Measurements from ENCODE around the gene DIDO1.

Gene DIDO1

GRCh38 chr20:62889871-62890270 is 36.4 kb downstream of the DIDO1 start:
- no peak for FAIRE-seq

- no peak for FAIRE-seq
These were observed 36.9 kb downstream of the DIDO1 start for GRCh38 chr20:62889411-62889810.

GRCh38 chr20:62888910-62889309 is 37.4 kb downstream of the DIDO1 start:
- FAIRE-seq: no peak

GRCh38 chr20:62888406-62888805 is 37.9 kb downstream of the DIDO1 start:
- no peak for FAIRE-seq

GRCh38 chr20:62887860-62888239 is 38.5 kb downstream of the DIDO1 start:
- no peak for FAIRE-seq

GRCh38 chr20:62887152-62887859 is 39.0 kb downstream of the DIDO1 start:
- FAIRE-seq: no peak

GRCh38 chr20:62886709-62887058 is 39.6 kb downstream of the DIDO1 start:
- no peak for FAIRE-seq

GRCh38 chr20:62885896-62886708 is 40.2 kb downstream of the DIDO1 start:
- no peak for FAIRE-seq

GRCh38 chr20:62885046-62885895 is 41.0 kb downstream of the DIDO1 start:
- FAIRE-seq: no peak

GRCh38 chr20:62884556-62884955 is 41.7 kb downstream of the DIDO1 start:
- no peak for FAIRE-seq

GRCh38 chr20:62882426-62882825 is 43.9 kb downstream of the DIDO1 start:
- FAIRE-seq: no peak

GRCh38 chr20:62881662-62882395 is 44.5 kb downstream of the DIDO1 start:
- FAIRE-seq: no peak

- no peak for FAIRE-seq
These were observed 45.2 kb downstream of the DIDO1 start for GRCh38 chr20:62880935-62881661.

- no peak for FAIRE-seq
These were observed 46.0 kb downstream of the DIDO1 start for GRCh38 chr20:62880147-62880934.

GRCh38 chr20:62879275-62880146 is 46.8 kb downstream of the DIDO1 start:
- no peak for FAIRE-seq

- FAIRE-seq: no peak
These were observed 47.9 kb downstream of the DIDO1 start for GRCh38 chr20:62878244-62879038.

GRCh38 chr20:62876902-62877816 is 49.1 kb downstream of the DIDO1 start:
- FAIRE-seq: no peak

GRCh38 chr20:62876501-62876901 is 49.8 kb downstream of the DIDO1 start:
- no peak for FAIRE-seq
